ENCODE data around the gene NSMCE3. TPM values are rescaled to one million over a fixed set of nuclear protein-coding genes. Genes with fewer than 3 reads are reported as not detected.

Gene NSMCE3
- total RNA-seq, 2 experiments from 2014 or later: 46.1 to 46.9 TPM

DNA sequence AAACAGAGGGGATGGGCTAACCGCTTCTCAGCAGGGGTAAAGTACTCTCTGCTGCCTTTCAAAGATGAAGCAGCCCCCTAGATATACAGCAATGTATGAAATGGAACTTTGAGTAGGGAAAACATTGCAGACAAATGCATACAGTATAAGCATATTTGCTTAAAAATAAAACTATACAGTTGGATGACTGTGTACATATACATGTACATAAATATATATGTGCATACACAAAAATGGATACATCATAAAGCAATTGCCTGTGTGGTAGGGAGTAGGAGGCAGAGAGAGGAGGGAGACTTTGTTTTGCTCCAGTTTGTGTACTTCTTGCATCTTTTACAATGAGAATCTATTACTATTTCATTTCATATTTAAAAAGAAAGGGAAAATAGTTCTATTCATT, 28.4 kb downstream of the NSMCE3 start:
- intact Hi-C loops (cut with DNase I, micrococcal nuclease): no loop called here
- peaks cover under 1% of the 10 kb centered on the region for H3K9me3 Mint-ChIP-seq
- no peak for ATAC-seq (ENCODE audit: poor library complexity)

DNA sequence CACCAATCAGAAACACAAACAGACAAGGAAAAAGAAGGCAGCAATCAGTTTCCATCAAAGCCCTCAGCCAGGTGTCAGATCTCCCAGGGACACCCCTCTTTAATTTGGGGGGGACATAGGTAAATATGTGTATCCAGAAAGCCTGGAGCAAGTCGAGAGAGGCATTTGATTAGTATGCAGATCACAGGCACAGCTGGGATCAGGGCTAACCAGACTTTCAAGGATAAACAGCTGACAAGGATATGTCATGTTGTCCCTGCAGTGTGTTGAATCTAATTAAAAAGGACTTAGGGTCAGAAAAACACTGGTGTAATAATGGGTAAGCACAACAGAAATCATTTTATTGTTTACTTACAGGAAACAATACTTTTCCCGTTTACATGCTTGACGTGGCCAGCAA, 30.2 kb downstream of the NSMCE3 start:
- Mint-ChIP-seq H3K36me3 (ENCODE audit: low read depth) (no peaks in the 10 kb centered on the region), H3K27ac (no peak overlapping the region), H3K27me3 (peaks cover 8% of the 10 kb centered on the region), H3K9me3 (peaks cover 7% of the 10 kb centered on the region), H3K4me3 (no peak overlapping the region), H3K4me1 (ENCODE audit: low read depth) (no peaks in the 10 kb centered on the region)
- no peaks in the 10 kb centered on the region for H3K36me3 ChIP-seq (ENCODE audit: insufficient read depth, low read length)
- peaks cover 0 to 10% of the 10 kb centered on the region in 2 experiments for H3K9me3 ChIP-seq (ENCODE audit: control insufficient read depth in 1 of 2, insufficient read depth in 1 of 2, low read length in 2 of 2)
- intact Hi-C loops (cut with DNase I, micrococcal nuclease): loop anchor here in 1 of 2 experiments (5.0 kb wide), 1 partner anchor 38 kb away; no protein-coding TSS in a partner anchor
- no peaks in the 10 kb centered on the region for H3K4me1 ChIP-seq (ENCODE audit: insufficient read depth, low read length)
- no peak for DNase-seq
- CTCF ChIA-PET: no interaction called here
- POLR2A ChIA-PET: no interaction called here
- TF ChIP-seq, protein P1, sequence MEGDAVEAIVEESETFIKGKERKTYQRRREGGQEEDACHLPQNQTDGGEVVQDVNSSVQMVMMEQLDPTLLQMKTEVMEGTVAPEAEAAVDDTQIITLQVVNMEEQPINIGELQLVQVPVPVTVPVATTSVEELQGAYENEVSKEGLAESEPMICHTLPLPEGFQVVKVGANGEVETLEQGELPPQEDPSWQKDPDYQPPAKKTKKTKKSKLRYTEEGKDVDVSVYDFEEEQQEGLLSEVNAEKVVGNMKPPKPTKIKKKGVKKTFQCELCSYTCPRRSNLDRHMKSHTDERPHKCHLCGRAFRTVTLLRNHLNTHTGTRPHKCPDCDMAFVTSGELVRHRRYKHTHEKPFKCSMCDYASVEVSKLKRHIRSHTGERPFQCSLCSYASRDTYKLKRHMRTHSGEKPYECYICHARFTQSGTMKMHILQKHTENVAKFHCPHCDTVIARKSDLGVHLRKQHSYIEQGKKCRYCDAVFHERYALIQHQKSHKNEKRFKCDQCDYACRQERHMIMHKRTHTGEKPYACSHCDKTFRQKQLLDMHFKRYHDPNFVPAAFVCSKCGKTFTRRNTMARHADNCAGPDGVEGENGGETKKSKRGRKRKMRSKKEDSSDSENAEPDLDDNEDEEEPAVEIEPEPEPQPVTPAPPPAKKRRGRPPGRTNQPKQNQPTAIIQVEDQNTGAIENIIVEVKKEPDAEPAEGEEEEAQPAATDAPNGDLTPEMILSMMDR (IDR thresholded peaks at IDR 0.05): no peak
- H3K27ac ChIP-seq (ENCODE audit: low read depth in 1 of 2, low read length in 2 of 2): no peak overlapping the region
- no peak overlapping the region for H3K4me3 ChIP-seq (ENCODE audit: low read length)
- ATAC-seq (ENCODE audit: poor library complexity): no peak
- no peaks in the 10 kb centered on the region for H3K27me3 ChIP-seq (ENCODE audit: control insufficient read depth in 1 of 2, insufficient read depth in 2 of 2, low read length in 2 of 2)

More for the DNA sequence above, 28.4 kb downstream of the NSMCE3 start:
- TF ChIP-seq, protein P1 (IDR thresholded peaks at IDR 0.05): no peak
- Mint-ChIP-seq H3K27me3 (peaks cover 2% of the 10 kb centered on the region), H3K27ac (no peak overlapping the region), H3K4me3 (no peak overlapping the region), H3K36me3 (ENCODE audit: low read depth) (no peaks in the 10 kb centered on the region), H3K4me1 (ENCODE audit: low read depth) (no peaks in the 10 kb centered on the region)
- no peaks in the 10 kb centered on the region for H3K27me3 ChIP-seq (ENCODE audit: control insufficient read depth in 1 of 2, insufficient read depth in 2 of 2, low read length in 2 of 2)
- no peaks in the 10 kb centered on the region for H3K4me1 ChIP-seq (ENCODE audit: insufficient read depth, low read length)
- no peak overlapping the region for H3K4me3 ChIP-seq (ENCODE audit: low read length)
- H3K36me3 ChIP-seq (ENCODE audit: insufficient read depth, low read length): no peaks in the 10 kb centered on the region
- DNase-seq: no peak
- H3K9me3 ChIP-seq (ENCODE audit: control insufficient read depth in 1 of 2, insufficient read depth in 1 of 2, low read length in 2 of 2): no peaks in the 10 kb centered on the region
- CTCF ChIA-PET: no interaction called here
- POLR2A ChIA-PET: no interaction called here
- H3K27ac ChIP-seq (ENCODE audit: low read depth in 1 of 2, low read length in 2 of 2): no peak overlapping the region

GRCh38 chr15:29233566-29233965, 36.1 kb downstream of the NSMCE3 start:
- intact Hi-C loops (cut with DNase I, micrococcal nuclease): no loop called here
- POLR2A ChIA-PET: no interaction called here

More at GRCh38 chr15:29233566-29233965, 36.1 kb downstream of the NSMCE3 start:
- Mint-ChIP-seq H3K4me1 (ENCODE audit: low read depth) (no peaks in the 10 kb centered on the region), H3K27ac (no peak overlapping the region), H3K4me3 (no peak overlapping the region), H3K36me3 (ENCODE audit: low read depth) (no peaks in the 10 kb centered on the region), H3K27me3 (peaks cover 41% of the 10 kb centered on the region), H3K9me3 (peaks cover 7% of the 10 kb centered on the region)
- Histone ChIP-seq H3K4me3 (ENCODE audit: low read length) (no peak overlapping the region), H3K9me3 (ENCODE audit: control insufficient read depth in 1 of 2, insufficient read depth in 1 of 2, low read length in 2 of 2) (peaks cover 0 to 10% of the 10 kb centered on the region in 2 experiments), H3K27ac (ENCODE audit: low read depth in 1 of 2, low read length in 2 of 2) (no peak overlapping the region), H3K4me1 (ENCODE audit: insufficient read depth, low read length) (no peaks in the 10 kb centered on the region), H3K36me3 (ENCODE audit: insufficient read depth, low read length) (no peaks in the 10 kb centered on the region), H3K27me3 (ENCODE audit: control insufficient read depth in 1 of 2, insufficient read depth in 2 of 2, low read length in 2 of 2) (peaks cover 2 to 5% of the 10 kb centered on the region in 2 experiments)
- no peak for DNase-seq
- CTCF ChIA-PET: interaction anchor here (1.1 kb wide), 1 partner anchor 10 kb away, joined by 3 read pairs; no protein-coding TSS in a partner anchor
- ATAC-seq (ENCODE audit: poor library complexity): no peak
- TF ChIP-seq, protein P1 (IDR thresholded peaks at IDR 0.05): no peak

Measured in CD4-positive, alpha-beta T cell (primary cell).